Stimulated activated CD4-positive, alpha-beta T cell treated with anti-CD3 and anti-CD28 coated beads, Interleukin-4, amount 100 ng/mL, for 4 hours (primary cell): ENCODE data around the gene NUDC.
"Not testable (repeated sequence)": the region's sequence is repeated elsewhere in the genome, so short reads cannot be mapped to it uniquely, and the experiment has no call there.

Experiments used
- DNase-seq, 2 experiments: peaks; one replicate each; pipeline ENCODE4 v3.0.0-alpha.2; 2020

Gene NUDC

DNA sequence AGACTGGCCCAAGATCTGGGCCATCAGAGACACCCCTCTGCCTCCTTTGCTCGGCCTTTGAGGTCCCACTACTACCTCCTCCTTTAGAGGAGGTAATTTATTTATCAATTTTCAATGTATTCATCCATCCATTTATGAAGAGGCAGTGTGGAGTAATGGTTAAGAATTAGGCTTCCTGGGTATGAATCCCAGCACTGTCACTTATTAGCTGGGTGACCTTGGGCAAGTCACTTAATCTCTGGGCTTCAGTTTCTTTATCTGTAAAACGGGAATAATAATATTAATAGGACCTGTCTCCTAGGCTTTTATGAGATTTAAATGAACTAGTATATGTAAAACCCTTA, 9.4 kb upstream of the NUDC start:
- DNase-seq, result no peak

DNA sequence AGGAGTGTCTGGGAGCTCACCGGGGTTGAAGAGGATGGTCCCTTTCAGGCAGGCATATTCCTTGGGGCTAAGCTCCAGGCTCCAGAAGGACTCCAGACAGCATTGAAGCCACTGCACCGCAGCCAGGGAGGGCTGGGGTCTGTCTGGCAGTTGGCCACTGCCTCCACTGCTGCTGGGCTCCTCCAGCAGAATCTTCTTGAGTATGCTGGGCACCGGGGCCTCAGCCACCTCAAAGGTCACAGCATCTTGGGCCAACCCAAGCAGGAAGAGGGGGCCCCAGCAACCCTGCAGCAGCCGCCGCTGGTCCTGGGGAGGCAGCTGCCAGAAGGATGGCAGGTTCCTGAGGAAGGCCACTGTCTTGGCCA, 8.2 kb upstream of the NUDC start:
- no peak for DNase-seq

DNA sequence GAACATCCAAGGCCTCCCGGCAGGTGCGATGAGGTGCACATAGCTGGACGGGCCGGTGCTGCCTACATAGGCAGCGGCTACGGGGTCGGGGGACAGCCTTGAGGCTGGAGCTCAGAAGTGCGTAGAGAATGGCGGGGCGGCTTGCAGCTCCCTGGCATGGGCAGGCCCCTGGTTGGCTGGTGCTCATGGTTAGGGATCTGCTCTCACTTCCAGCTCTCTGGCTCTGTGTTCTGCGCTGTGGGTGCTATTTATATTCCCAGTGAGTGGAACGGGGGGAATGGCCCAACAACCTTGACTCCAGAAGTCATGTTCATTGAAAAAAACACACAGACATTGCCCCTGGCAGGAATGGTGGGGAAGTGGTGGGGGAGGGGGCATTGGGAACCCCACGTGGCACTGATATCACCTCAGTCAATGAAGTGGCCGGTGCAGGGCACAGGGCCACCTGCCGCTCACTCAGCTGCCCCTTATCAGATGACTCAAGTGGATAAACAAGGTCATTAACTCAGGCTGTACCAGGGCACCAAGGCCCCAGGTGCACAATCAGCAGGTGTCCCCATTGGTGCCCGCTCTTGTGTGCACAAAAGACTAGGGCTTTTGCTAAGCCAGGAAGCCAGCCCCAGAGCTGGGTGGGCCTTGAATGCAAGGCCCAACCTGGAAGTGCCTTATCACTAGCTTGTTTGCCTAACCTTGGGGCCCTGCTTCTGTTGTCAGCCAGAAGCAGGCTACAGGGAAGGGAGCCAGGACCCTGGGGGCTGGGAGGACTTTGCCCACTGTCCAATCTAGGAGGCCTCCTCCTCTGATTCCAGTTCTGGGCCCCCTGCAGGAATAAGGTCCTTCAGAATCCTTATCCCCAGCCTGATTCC, 7.6 kb upstream of the NUDC start, which contains the start of gene NR0B2:
Gene NR0B2, minus strand, starts transcription at position 222 of the 866 bp plus-strand sequence. Its CDS starts 35 bp downstream, at position 187.
- DNase-seq, result no peak

DNA sequence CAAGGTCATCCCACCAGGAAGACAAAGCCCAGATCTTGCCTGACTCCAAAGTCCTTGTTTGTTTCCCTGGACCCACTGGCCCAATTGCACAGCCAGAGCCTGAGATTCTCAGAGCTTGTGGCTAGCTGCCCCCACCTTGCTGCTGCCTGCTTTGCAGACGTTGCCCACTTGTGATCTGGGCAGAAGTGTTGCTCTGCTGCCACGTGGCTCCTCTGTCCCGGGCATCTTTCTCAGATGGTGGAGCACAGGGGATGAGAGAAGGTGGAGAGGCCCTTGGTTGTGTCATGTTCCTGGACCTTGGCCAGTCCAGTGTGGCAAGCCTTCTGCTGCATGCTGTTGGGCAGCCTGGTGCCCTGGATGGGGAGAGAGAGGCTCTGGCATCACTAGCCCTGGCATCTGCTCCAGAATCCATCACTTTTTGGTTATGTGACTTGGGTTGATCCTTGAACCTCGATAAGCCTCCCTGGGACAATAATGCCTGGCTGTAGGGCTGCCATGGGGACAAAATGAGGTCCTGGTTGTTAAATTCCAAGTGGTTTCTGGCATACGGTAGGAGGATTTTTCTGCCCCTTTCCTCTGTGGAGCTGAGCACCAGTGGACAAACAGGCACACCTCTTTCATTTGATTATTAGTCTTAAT, 6.2 kb upstream of the NUDC start:
- DNase-seq, result no peak

DNA sequence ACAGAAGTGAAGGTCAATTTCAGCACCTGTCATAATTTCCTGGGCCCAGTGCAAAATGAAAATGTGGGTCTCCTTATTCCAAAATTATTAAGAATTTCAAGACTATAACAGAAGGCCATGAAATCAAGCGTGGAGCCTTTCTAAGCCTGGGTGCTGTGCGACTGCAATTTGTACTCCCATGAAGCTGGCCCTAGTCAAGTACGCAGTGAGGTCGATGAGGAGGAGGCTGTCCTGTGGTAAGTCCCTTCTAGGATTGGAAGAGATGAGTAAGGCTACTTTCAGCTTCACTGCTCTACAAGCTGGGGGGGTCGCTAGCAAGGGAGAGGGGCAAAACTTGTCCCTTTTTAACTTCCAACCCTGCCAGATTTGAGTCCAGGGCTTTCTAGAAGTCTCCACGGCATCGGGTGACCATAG, 410 bp upstream of the NUDC start:
- DNase-seq, result no peak

DNA sequence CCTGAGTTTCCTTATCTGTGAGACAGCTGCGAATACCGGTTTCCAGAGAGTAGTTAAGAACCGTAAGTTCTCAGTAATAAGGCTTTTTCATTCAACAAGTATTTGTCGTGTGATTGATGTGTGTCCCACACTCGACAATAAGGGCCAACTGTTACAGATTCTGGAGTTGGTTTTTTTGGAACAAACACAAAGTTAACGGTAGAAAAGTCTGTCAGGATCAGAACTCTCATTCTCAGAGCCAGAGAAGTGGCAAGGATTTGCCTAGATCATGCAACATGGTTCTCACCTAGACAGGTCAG, 837 bp downstream of the NUDC start:
- no peak for DNase-seq

DNA sequence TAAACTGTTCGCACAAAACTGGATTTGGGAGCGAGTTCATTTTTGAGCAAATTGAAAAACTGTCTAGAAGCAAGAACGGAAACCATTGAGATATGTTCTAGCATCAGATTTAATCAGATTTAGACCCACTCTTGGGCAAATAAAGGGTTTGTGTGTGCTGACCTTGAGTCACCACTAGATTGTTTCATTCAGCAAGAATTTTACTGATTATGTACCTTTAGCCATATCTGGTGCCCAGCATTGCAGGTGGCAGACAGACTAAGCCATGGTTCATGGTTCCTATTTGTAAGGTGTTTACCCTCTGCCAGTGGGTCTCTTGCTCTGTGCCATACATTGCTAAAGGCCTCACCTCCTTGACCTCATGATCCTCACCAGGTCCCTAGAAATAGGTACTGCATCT, 1.4 kb downstream of the NUDC start:
- no peak for DNase-seq

DNA sequence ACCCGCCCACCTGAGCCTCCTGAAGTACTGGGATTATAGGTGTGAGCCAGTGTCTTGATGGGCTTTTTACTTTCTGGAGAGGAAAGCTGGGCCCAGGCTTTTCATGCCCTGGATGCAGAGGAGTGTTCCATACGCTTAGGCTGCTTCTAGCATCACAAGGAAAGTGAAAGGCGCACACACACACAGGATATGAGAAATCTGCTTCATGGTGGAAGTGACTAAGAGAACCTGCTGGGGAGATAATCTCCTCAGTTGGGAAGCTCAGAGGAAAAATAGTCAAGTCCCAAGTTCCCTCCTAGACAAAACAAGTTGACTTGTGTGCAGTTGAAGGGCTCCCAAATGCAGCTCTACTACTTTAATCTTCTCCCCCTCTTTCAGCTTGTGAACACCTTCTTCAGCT, 2.2 kb downstream of the NUDC start:
- DNase-seq, result no peak

DNA sequence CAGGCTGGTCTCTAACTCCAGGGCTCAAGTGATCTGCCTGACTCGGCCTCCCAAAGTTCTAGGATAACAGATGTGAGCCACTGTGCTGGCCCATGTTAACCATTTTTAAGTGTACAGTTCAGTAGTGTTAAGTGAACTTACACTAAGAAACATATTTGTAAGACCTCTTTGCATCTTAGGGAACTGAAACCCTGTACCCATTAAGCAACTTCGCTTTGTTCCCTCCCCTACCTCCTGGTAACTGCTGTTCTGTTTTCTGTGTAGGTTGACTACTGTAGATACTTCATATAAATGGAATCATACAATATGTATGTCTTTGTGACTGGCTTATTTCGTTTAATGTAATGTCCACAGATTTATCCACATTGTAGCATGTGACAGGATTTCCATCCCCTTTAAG, 11.0 kb downstream of the NUDC start:
- no peak for DNase-seq

DNA sequence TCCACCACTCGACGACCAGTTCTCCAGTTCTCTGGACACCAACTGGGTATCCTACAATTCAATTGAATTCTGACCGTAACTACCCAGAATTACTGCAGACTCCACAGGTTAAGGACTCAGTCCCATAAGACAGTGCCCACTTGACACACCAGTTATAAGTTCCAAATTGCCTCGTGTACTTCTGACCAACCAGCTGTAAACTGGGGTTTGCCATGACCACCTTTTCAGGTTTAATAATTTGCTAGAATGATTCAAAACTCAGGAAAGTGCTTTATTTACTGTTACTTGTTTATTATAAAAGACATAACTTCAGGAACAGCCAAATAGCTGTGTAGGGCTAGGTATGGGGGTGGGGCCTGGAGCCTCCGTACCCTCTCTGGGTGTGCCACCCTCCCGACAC, 15.3 kb downstream of the NUDC start:
- no peak for DNase-seq

DNA sequence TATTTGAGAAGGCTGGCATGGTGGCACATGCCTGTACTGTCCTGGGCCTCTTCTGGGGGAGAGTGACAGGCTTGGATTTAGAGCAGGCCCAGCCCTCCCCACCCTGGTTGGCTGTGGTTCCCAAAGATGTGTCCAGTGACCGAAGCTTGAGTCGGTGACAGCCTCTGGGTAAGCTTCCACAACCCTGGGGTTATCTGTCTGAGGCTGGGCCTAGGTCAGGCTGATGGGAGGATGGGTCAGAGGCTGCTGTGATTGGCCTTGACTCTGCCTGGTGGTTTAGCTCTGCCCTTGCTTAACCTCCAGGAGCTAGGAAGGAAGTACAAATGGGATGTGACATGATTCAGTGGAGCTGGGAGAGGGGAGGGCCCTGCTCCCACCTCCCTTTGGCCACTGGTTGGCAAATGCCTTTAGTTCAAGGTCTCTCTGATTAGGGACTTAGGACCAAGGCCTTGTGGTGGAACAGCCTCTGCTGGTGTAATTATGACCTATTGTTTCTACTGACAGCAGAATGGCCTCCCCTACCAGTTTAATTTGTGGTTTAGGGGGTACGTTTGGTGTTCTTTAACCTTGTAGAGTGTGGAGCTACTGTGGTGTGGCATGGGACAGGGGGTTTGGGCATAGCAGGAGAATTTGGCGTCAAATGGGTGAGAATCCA, 16.6 kb downstream of the NUDC start:
- DNase-seq, result no peak

DNA sequence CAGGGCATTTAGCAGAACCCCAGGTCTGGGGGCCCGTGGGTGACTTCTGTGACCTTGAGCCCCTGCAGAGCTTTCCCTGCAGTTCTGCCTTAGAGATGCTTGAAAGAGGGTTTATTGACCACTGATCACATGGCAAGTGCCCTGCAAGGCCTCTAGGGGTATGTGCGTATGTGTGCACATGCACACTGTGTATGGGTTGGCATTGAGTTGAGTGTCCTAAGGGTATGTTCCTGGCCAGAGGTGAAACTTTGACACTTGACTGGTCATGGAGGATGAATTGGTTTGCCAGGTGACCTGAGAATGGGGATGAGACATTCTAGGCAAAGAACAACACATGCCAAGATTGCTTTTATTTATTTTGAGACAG, 17.1 kb downstream of the NUDC start:
- DNase-seq, result no peak

DNA sequence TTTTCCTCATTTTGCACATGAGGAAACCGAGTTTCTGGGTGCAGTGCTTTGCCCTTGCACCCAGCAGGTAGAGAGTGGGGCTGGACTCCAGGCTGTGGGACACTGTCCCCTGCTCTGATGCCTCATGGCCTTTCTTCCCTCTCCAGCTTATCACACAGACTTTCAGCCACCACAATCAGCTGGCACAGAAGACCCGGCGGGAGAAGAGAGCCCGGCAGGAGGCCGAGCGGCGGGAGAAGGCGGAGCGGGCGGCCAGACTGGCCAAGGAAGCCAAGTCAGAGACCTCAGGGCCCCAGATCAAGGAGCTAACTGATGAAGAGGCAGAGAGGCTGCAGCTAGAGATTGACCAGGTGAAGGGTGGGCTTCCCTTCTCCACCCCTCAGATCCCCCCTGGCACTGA, 19.8 kb downstream of the NUDC start:
- no peak for DNase-seq

DNA sequence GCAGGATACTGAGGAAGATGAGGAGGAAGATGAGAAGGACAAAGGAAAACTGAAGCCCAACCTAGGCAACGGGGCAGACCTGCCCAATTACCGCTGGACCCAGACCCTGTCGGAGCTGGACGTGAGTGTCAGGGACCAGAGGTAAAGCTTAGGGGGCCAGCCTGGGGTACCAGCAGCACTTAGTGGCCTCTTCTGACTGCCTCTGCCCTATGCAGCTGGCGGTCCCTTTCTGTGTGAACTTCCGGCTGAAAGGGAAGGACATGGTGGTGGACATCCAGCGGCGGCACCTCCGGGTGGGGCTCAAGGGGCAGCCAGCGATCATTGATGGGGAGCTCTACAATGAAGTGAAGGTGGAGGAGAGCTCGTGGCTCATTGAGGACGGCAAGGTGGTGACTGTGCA, 21.1 kb downstream of the NUDC start:
- no peak for DNase-seq

DNA sequence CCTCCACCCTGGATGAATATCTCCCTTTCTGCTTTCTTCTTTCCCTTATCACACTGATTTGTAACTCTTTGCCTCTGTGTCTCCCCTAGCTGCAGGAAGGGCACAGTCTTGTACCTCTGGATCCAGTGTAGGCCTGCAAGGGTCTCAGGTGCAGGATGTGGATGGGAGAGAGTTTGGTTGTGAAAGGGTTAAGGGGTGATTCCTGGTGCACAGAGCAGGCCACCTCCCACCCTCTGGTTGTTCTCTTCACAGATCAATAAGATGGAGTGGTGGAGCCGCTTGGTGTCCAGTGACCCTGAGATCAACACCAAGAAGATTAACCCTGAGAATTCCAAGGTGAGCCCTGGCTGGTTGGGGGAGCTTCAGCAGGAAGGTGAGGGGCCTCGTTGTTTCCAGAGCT, 23.6 kb downstream of the NUDC start:
- DNase-seq, result no peak

DNA sequence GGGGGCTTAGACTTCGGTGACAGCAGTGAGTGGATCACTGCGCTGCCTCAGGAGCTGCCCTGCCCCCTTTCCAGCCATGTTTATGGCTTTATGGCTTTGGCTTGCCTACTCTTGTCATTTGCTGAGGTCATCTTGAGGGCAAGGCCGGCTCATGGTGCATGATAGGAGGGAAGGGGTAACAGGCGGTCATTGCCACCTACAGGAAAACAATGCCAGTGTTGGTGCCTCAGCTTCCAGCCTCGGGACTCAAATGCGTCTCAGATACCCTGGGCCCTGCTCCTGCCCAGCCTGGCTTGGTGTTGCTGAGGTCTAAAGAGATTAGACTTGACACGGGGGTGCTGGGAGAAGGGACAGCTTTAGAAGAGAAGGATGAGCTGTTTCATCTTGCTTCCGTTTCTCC, 24.2 kb downstream of the NUDC start:
- DNase-seq, result no peak

DNA sequence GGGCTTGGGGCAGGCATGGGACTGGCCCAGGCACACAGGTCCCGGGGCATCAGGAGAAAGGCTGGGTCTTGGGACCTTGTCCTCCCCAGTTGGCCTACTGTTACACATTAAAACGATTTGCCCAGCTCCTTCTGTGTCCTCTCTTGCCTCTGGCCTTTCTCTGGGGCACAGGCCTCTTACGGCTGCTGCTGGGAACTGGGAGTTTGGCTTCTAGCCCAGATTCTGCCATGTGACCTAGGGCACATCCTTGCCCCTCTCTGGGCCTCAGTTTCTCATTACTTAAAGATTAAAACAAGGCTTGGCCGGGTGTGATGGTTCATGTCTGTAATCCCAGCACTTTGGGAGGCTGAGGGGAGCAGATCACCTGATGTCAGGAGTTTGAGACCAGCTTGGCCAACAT, 24.7 kb downstream of the NUDC start:
- no peak for DNase-seq

DNA sequence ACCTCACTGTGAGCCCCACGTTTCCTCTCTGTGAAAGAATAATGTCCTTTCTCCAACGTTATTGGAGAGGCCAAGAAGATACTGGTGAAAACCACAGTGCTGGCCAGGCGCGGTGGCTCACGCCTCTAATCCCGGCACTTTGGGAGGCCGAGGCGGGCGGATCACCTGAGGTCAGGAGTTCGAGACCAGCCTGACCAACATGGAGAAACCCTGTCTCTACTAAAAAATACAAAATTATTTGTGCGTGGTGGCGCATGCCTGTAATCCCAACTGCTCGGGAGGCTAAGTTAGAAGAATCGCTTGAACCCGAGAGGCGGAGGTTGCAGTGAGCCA, 27.1 kb downstream of the NUDC start:
- DNase-seq, result not testable (repeated sequence)

DNA sequence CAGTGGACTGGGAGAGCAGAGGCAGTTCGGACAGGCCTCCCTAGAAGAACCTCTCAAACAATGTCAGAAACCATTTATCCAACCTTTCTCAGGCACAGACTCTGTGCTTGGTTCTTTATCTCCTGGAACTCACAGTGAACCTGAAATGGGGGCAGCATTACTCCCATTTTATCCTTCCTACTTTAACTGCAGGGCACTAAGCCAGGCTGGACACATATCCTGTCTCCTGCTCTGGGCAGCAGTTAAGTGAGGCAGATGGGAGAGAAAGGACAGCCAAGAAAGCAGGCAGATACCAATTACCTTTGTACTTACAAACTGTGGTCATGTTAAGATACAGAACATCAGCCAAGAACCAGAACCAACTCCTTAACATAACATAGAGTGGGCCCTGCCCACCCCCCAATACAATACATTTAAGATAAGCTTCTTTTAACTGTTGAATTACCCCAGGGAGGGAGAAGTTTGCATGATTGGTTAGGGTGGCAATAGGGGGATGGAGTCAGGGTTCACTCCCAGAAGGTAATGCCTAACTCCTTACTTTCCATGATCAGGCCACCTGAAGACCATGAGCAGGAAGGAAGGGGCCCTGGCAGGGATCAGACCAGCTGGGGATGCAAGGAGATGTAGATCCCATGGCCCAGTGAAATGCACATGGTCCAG, 27.9 kb downstream of the NUDC start:
- no peak for DNase-seq

DNA sequence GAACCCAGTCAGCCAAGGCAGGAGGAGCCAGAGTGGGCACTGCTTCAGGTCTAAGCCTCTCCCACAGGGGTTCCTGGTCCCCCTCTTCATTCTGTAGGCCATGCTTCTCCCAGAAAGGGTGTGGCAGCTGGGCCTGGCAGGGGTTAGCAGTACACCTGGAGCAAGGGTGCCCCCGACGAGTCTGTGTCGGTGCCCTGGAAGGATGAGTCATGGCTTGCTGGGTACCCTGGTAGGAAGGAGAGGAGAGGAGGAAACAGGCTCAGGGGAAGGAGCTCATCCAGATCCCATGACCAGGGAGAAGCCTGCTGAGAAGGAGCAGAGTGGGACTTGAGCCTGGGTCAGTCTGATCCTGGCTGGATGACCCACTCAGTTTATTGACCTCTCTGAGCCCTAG, 28.4 kb downstream of the NUDC start:
- no peak for DNase-seq

DNA sequence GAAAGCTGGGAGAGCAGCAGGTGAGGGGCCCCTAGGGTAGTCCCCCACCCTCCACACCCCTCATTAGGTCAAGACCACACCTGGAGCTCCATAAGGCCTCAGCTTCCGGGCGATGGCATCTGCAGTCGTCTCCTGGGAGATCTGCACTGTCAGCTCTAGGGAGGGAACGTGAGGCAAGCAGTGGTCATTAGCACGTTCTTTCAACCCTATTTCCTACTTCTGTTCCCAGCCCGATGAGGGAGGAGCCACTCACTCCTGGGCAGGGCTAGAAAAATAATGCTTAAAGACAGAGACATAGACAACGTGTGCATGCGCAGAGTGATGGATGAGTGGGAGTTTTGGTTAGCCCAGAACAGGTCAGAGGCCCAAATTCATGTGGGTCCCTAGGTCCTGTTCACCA, 29.1 kb downstream of the NUDC start:
- no peak for DNase-seq

DNA sequence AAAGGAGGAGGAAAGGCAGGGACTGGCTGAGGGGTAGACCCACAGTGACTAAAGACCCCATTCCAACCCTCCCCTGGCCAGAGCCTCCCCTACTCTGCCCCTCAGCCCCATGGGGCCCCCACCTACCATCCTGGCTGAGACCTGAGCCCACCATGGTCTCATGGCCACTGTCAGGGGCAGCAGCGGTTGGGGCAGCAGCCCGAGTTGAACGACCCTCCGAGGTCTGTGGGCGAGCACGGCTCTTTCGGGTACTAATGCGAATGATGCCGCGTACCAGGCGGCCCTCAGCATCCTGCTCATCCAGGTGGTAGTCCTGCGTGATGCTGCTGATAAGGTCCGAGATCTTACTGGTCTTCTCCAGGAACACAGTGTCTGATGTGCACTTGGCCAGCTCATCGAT, 29.7 kb downstream of the NUDC start:
- no peak for DNase-seq

DNA sequence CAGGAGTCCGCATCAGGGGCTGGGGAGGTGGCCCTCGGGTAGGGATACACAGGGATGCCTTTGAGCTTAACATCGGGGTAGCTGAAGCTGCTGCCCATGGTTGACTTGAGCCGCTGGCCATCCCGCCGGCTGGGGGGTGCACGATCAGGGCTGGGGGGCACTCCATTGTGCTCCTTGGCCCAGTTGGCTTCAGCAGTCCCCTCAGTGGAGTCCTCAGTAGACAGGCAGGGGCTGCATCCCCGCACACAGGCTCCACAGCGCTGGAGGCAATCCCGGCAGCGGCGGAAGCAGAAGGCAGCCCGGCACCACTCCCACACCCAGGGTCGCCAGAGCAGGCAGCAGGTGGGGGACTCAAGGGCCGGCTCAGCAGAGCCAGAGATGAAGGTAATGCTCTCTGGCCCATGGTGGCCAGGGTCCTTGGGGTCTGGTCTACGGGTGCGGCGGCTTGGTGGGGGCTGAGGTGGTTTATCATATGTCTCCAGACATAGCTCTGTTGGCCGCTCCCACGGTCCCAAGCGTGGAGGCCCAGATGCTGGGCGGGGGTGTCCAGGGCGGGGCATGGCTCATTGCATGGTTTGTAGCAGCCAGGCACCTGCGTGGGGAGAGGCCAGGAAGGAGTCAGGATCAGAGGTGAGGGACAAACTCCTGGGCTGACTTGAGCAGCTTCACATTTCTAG, 30.4 kb downstream of the NUDC start:
- DNase-seq, result no peak

DNA sequence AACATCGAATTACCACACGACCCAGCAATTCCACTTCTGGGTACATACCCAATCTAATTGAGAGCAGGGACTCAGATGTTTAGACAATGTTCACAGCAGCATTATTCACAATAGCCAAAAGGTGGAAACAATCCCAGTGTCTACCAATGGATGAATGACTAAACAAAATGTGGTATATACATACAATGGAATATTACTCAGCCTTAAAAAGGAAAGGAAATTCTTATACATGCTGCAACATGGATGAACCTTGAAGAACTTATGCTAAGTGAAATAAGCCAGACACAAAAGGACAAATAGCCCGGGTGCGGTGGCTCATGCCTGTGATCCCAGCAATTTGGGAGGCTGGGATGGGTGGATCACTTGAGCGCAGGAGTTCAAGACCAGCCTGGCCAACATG, 31.8 kb downstream of the NUDC start:
- no peak for DNase-seq
